Gastroesophageal sphincter (tissue), 3 donors: ENCODE measurements around the gene TTLL9.

Source experiments
- EP300 ChIP-seq: sonication (generic); formaldehyde crosslinking; IDR thresholded peaks from one replicate; pipeline ENCODE4 v1.6.1; 2017; ENCODE audit warnings: antibody characterized with exemption, mild to moderate bottlenecking
- POLR2AphosphoS5 ChIP-seq: sonication (generic); formaldehyde crosslinking; IDR thresholded peaks from one replicate; pipeline ENCODE4 v1.6.1; 2017; ENCODE audit warnings: antibody characterized with exemption
- TF ChIP-seq, protein P1 (sequence below), 4 experiments: fragments of 200-600 bp in 2 of 4; fragments of 450-650 bp in 2 of 4; sonication (generic) in 1 of 4; IDR thresholded peaks; one replicate each; pipeline ENCODE4 v1.5.1; 2017 to 2019; ENCODE audit warnings: antibody characterized with exemption in 4 of 4, mild to moderate bottlenecking in 2 of 4, moderate library complexity in 2 of 4

DNA sequence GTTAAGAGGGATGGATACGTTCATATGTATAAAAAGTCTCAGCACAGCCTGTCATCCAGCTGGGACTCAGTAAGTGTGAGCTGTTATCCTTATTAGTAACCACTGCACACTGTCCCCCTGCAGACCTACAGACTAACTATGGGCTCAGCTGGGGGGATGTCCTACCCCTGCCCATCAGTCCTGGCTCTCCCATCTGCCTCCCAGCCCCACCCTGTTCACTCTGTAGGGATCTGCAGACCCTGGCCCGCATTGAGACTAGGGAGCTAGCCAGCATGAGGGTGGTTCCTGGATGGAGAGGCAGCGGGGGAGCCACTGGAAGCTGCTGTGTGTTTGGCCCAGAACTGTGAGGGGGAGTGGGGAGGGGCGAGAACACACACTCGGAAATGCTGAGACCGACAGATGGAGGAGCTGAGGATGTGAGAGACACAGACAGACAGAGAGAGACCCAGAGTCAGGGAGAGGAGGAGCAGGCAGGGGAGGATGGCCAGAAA lies 114.6 kb downstream of the TTLL9 start:
- TF ChIP-seq EP300 (no peak), POLR2AphosphoS5 (no peak)
- TF ChIP-seq, protein P1, sequence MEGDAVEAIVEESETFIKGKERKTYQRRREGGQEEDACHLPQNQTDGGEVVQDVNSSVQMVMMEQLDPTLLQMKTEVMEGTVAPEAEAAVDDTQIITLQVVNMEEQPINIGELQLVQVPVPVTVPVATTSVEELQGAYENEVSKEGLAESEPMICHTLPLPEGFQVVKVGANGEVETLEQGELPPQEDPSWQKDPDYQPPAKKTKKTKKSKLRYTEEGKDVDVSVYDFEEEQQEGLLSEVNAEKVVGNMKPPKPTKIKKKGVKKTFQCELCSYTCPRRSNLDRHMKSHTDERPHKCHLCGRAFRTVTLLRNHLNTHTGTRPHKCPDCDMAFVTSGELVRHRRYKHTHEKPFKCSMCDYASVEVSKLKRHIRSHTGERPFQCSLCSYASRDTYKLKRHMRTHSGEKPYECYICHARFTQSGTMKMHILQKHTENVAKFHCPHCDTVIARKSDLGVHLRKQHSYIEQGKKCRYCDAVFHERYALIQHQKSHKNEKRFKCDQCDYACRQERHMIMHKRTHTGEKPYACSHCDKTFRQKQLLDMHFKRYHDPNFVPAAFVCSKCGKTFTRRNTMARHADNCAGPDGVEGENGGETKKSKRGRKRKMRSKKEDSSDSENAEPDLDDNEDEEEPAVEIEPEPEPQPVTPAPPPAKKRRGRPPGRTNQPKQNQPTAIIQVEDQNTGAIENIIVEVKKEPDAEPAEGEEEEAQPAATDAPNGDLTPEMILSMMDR (IDR thresholded peaks at IDR 0.05), result no peak
